Fibroblast of skin of back (primary cell): ENCODE results near the gene SPOUT1.
"Not testable (repeated sequence)": the region's sequence is repeated elsewhere in the genome, so short reads cannot be mapped to it uniquely, and the experiment has no call there.

Experiments
- DNase-seq: peaks from one replicate; pipeline ENCODE4 v3.0.0-alpha.2; 2013

Gene SPOUT1

GRCh38 chr9:128809036-128809599 is 20.5 kb downstream of the SPOUT1 start:
- no peak for DNase-seq

DNA sequence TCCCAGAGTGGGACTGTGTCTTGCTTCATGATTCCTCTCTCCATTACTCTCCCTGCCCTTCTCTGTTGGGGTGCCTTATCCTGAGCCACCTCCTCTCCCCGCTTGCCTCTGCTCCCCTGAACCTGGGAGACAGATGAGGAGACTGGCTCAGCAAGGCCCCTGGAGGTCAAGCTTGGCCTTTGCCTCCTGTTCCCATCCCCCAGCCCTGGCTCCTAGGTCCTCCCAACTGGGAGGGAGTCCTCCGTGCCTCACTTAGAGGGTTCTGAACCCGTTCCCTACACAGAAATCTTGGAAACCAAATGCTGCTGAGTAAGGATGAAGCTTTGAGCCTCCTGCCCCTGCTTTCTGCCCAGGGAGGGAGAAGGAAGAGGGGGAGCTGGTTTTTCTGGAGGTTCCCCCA is 21.1 kb downstream of the SPOUT1 start:
- DNase-seq: no peak

- DNase-seq: no peak
Measured at GRCh38 chr9:128807827-128808226, 21.8 kb downstream of the SPOUT1 start.

DNA sequence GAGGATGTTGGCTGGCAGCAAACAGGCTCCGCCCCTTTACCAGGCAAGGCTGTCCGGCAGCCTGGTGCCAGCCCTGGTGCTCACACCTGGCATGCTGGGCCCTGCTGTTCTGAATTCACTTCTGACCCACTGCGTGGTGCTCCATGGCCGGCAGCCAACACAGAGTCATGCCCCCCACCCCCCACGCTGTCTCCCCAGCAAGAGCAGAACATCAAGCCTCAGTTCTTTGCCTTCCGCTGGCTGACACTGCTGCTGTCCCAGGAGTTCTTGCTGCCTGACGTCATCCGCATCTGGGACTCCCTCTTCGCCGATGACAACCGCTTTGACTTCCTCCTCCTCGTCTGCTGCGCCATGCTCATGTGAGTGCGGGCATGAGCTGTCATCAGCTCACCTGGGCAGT is 23.9 kb downstream of the SPOUT1 start:
- no peak for DNase-seq

GRCh38 chr9:128802482-128802881 is 27.1 kb downstream of the SPOUT1 start:
- no peak for DNase-seq

DNA sequence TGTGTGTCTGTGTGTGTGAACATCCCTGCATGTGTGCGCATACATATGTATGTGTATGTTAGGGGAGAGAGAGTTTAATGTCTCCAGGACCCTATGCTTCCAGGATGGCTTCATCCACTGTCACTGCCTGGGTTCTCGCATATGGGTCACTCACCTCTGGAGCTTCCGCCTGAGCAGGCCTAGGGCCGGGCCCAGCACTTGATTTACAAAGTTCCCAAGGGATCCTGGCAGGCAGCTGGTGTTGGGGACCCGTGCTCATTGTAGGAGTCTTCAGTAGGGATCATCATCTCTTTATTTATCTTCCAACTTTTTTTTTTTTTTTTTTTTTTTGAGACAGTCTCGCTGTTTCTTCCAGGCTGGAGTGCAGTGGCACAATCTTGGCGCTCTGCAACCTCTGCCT is 29.5 kb downstream of the SPOUT1 start:
- no peak for DNase-seq

GRCh38 chr9:128798896-128799295 is 30.7 kb downstream of the SPOUT1 start:
- no peak for DNase-seq

DNA sequence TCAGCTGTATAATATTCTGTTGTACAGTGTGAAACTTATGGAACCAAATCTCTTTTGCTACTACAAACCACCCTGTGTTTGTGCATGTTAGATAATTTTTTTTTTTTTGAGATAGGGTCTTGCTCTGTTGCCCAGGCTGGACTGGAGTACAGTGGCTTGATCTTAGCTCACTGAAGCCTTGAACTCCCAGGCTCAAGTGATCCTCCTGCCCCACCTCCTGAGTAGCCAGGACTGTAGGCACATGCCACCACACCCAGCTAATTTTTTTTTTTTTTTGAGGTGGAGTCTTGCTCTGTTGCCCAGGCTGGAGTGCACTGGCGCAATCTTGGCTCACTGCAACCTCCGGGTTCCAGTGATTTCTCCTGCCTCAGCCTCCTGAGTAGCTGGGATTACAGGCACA is 34.6 kb downstream of the SPOUT1 start:
- not testable (repeated sequence) for DNase-seq

- DNase-seq: no peak
Measured at GRCh38 chr9:128792978-128793686, 36.5 kb downstream of the SPOUT1 start.

DNA sequence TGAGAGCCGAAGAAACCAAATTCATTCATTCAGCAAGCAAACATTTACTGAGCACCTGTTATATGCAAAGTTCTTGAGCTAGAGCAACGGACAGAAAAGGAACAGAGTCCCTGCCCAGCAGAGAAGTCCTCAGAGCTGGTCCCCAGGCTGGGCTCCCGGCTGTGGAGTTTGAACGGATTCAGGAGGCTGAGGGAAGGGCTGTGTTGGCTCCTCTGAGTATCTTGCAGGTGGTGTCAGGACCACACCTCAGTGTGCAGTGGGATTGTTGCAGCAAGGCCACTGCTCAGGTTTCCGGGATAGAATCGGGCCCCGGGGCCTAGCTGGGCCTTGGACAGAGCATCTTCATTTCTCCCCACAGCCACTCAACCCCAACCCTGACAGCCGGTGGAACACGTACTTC is 37.5 kb downstream of the SPOUT1 start:
- DNase-seq: no peak

DNA sequence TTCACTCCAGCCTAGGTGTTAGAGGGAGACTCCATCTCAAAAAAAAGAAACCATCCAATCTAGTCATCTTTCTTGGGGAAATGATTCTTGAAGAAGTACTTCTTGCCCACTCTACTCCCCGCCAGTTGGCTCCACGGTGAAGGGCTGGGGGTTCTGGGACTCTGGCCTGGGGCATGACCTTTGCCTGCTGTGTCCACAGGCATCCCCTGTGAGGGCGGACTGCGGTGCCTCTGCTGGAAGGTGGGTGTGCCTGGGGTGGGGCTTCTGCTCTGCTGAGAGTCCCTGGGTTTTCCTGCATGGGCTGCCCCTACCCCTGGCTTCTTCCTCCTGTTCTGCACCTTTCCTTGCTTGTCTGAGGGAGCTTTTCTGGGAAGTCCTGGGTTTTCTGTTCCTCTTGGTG is 39.1 kb downstream of the SPOUT1 start:
- DNase-seq: no peak

- DNase-seq: no peak
Measured at GRCh38 chr9:128788445-128788844, 41.1 kb downstream of the SPOUT1 start.

GRCh38 chr9:128787659-128788058 is 41.9 kb downstream of the SPOUT1 start:
- DNase-seq: peak; percentile 11

DNA sequence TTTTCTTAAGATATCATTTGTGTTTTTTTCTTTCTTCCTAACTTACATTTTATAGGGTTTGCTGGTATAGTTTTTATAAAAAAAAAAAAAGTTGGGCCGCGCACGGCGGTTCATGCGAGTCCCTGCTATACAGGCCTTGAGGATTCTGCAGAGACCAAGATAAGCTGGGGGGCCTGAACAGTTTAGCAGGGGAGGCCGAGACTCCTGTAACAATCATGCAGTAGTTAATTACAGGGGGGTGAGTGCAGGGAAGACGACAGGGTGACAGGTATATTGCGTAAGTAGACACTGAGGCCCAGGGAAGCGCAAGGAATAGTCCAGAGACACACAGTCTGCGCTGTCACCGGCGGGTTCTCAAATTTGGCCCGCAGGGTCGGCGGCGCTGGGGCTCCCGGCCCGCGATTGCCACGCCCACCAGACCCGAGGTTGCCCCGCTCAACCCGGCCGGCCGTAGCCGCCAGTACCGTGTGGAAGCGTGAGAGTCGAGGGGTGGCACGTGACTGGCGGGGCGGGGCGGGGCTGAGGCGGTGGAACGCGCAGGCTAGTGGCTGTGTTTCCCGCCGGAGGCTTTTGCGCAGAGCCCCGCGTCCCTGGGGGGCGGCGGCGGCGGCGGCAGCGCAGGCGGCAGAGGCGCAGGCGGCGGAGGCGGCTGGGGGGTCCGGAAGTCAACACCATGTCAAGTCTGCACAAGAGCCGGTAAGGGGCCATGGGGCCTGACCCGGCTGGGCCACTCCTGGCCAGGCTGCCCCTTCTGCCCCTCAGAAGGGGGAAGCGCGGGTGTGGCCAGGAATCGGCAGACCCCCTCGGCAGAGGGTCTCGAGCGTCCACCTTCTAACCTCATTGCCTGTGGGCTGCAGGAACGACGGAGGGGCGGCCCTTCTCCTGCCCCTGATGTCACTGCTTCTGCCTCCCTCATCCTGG is 42.7 kb downstream of the SPOUT1 start, which contains the start of gene TBC1D13:
Gene TBC1D13, plus strand, starts transcription at position 573 of the 921 bp plus-strand sequence. Its CDS starts 101 bp downstream, at position 674.
- DNase-seq: peak; percentile 85

DNA sequence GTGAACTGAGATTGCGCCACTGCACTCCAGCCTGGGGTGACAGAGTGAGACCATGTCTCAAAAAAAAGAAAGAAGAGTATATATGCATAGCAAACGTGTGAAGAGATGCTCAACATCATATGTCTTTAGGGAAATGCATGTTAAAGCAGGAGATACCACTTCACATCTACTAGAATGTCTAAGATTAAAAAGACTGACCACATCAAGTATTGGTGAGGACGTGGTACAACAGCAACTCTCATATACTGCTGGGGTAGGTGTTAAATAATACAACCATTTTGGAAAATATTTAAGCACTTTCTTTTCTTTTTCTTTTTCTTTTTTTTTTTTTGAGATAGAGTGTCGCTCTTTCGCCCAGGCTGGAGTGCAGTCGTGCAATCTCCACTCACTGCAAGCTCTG is 44.2 kb downstream of the SPOUT1 start:
- DNase-seq: no peak

GRCh38 chr9:128782669-128783068 is 46.9 kb downstream of the SPOUT1 start:
- DNase-seq: no peak

DNA sequence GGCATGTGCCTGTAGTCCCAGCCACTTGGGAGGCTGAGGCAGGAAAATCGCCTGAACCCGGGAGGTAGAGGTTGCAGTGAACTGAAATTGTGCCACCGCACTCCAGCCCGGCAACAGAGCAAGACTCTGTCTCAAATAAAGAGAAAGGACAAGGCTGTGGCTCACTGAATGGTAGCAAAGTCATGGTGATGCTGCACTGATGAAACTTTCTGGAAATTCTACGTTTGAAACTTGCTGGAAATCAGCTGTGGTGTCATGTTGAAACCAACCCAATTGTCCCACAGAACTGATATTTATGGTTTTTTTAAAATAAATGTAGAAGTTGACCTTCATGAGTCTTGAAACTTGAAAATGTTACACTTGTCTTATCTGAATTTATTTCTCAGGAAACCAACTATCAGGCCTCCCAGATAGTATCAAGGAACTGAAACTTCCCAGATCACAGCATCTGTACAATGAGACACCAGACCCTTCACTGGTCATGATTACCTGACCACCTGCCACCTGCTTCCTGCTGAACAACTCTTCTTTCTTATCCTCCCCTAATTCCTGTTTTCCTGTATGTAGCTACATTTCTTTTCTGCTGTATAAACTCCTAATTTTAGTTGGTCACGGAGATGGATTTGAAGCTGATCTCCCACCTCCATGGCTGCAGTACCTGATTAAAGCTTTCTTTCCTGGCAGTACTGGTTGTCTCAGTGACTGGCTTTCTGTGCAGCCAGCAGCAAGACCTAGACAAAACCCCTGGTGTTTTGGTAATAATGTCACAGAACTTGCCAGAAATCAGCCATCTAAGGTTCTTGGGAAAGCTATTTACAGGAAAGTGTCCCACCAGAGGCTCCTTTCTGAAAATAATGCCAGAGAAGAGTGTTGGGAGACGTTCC is 48.2 kb downstream of the SPOUT1 start:
- DNase-seq: no peak

DNA sequence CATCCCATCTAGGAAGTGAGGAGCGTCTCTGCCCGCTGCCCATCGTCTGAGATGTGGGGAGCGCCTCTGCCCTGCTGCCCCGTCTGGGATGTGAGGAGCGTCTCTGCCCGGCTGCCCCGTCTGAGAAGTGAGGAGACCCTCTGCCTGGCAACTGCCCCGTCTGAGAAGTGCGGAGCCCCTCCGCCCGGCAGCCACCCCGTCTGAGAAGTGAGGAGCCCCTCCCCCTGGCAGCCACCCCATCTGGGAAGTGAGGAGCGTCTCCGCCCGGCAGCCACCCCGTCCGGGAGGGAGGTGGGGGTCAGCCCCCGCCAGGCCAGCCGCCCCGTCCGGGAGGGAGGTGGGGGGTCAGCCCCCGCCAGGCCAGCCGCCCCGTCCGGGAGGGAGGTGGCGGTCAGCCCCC is 49.5 kb downstream of the SPOUT1 start:
- not testable (repeated sequence) for DNase-seq

DNA sequence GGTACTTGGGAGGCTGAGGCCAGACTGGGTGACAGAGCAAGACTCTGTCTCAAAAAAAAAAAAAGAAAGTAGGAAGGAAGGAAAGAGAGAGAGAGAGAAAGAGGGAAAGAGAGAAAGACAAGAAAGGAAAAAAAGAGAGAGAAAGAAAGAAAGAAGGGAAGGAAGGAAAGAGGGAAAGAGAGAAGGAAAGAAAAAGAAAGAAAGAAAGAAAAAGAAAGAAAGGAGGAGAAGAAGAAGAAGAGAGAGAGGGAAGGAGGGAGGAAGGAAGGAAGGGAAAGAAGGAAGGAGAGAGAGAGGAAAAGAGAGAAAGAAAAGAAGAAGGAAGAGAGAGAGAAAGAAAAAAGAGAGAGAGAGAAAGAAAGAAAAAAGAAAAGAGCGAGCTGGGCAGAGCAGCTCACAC is 54.8 kb downstream of the SPOUT1 start:
- no peak for DNase-seq

DNA sequence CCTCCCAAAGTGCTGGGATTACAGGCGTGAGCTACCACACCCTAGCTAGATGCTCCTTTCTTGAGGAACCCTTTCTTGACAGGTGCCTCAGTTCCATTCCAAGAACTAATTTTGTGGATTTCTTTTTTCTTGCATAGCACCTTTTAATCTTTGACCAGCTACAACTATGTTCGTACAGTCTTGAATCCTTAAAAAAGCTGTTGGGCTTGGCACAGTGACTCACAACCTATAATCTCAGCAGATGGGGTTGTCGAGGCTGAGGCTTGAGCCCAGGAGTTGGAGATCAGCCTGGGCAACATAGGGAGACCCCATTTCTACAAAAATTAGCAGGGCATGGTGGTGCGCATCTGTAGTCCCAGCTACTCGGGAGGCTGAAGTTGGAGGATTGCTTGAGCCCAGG is 56.5 kb downstream of the SPOUT1 start:
- DNase-seq: no peak

GRCh38 chr9:128771745-128772519 is 57.7 kb downstream of the SPOUT1 start, which contains the start of gene ZER1:
ZER1 (minus strand) TSS chr9:128771927; CDS start chr9:128755565, 16,362 bp downstream.
- DNase-seq: peak; percentile 88
